Kidney capillary endothelial cell (primary cell): ENCODE data around the gene PPP1R3G.
"Not testable (repeated sequence)": the region's sequence is repeated elsewhere in the genome, so short reads cannot be mapped to it uniquely, and the experiment has no call there.

ENCODE experiments used
- DNase-seq: peaks from one replicate; pipeline ENCODE4 v3.0.0-alpha.2; 2018; ENCODE audit warnings: low spot score

Gene PPP1R3G

GRCh38 chr6:5084781-5085647, at the start of gene PPP1R3G:
PPP1R3G (plus strand) TSS chr6:5085341; CDS start chr6:5085486, 145 bp downstream.
- DNase-seq = peak; percentile 36

DNA sequence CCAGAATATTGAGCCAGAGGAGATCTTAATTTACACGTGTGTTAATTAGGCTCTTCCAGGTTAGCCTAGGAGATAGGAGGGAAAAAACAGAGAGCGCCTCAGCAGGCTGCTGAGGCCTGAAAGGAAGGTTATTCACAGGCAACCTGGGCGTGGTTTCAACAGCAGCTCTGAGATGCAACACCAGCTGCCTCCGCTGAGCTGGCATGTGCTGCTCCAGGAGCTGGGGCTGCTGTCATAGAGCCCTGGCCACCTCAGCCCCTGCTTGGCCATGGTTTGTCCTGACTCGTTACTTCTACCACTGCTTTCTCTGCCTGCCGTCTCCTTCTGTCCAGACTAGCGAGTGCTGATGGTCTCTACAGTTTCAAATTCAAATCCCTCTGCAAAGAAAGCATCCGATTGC, 48.9 kb upstream of the PPP1R3G start:
- DNase-seq = no peak

DNA sequence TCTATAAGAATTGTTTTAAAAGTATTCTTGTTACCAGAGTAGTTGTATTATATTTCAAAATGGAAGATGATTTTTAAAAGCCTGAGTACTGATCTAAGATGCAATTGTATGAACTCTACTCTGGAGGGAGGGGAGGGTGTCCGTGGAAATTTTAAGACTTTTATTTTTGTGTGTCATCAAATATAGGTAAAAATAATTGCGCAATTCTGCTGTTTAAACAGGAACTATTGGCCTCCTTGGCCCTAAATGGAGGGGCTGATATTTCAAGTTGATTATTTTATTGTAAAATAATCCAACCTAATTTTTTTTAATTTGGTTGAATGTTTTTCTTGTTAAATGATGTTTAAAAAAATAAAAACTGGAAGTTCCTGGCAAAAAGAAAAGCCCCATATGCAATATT, 43.2 kb upstream of the PPP1R3G start:
- DNase-seq = no peak

DNA sequence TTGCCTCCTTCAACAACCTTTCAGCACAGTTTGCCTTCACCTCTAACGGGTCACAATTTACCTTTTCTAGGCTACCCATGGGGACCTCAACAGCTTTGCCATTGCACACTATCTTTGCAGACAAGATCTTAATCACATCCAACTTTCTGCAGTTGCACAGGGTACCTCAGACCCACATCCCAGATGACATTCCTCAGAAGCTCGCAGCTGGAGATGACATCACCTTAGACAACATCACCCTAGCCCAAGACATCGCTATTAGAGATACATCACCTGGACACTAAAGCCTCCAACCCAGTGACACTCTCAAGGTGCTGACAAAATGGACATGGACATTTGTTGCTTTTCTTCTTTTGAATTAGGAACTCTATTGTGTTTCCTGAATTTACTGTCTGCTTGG, 42.7 kb upstream of the PPP1R3G start:
- DNase-seq = no peak

DNA sequence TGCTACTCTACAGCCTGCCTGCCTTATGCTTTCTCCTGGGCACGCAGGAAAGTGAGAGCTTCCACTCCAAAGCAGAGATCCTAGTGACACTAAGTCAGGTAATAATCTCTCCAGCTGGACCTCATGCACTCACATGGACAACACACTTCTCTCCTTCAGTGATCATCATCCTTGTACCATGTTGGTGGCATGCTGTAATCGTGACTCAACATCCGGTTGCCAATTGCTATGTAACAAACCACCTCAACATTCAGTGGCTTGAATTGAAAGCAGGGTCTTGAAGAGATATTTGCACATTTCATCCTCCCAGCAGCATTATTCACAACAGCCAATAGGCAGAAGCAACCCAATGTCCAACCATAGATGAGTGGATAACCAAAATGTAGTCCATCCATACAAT, 40.3 kb upstream of the PPP1R3G start:
- DNase-seq = no peak

DNA sequence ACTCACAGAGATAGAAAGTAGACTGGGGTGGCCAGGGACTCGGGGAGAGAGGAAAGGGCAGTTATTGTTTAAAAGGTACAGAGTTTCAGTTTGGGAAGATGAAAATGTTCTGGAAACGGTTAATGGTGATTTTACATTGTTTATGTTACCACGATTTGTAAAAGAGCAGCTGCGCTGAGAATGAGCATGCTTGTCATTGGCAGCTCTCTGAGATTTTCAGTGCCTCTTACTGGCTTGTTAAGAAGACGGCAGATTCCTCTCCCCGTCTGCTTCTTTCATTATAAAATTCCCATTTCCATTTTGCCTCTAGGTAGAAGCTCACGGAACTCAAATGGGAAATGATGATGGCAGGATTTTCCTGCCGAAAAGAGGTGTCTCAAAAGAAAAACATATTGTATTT, 39.7 kb upstream of the PPP1R3G start:
- DNase-seq = no peak

- DNase-seq = no peak
Observed at GRCh38 chr6:5046430-5046829, 38.7 kb upstream of the PPP1R3G start.

DNA sequence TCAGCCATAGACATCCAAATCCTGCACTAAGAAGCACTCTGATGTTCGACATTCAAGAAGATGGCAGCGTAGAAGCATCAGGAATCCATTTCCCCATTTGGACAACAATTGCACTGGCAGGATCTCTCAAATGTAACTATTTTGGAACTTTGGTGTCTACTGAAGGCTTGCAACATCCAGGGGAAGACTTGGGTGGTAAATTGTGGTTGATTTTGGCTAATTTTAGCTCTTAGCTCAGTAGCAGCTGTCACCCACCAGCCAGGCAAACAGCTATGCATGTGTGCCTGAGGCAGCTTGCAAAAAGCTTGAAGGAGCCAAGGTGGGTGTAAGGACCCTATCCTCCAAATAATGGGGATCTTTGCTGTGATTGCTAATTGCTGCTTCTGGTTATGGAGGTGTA, 35.1 kb upstream of the PPP1R3G start:
- no peak for DNase-seq

- no peak for DNase-seq
Observed at GRCh38 chr6:5051394-5051793, 33.7 kb upstream of the PPP1R3G start.

DNA sequence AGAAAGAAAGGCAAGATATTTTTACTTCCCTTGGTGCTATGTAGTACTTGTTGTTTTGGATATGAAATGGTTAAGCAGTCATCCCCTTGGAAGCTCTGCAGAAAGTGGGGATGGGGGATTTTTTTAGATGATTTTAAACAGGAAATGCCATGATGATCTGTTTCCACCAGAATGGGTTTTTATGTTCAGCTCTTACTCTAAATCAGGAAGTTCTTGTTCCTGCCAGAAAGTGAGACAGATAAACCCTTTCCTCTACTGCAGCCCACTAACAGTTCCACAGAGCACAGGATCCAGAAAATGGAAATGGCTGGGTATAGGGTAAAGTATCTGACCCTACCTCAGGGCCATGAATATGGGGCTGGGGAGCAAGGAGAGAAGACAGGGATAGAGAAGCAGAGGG, 32.1 kb upstream of the PPP1R3G start:
- DNase-seq = peak; percentile 59

DNA sequence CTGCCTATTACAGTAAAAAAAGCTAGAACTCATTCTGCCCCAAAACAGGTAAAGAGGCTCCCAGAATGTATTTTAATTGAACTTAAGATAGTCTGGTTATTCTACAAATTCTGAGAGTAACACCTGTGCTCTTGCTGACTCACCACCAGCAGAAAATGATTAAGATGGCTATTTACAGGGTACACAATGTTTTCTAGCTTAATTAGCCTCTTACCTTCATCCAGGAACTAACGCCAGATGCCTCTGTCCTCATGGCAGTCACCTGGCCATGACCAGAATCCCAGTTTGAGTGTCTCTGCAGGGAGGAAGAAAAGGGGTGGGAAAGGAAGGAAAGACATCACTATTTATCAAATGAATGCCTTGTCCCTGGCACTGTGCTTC, 31.3 kb upstream of the PPP1R3G start:
- no peak for DNase-seq

- DNase-seq = no peak
Observed at GRCh38 chr6:5054245-5054873, 30.8 kb upstream of the PPP1R3G start.

GRCh38 chr6:5055118-5055517, 30.0 kb upstream of the PPP1R3G start:
- no peak for DNase-seq

- DNase-seq = no peak
Observed at GRCh38 chr6:5058254-5058653, 26.9 kb upstream of the PPP1R3G start.

DNA sequence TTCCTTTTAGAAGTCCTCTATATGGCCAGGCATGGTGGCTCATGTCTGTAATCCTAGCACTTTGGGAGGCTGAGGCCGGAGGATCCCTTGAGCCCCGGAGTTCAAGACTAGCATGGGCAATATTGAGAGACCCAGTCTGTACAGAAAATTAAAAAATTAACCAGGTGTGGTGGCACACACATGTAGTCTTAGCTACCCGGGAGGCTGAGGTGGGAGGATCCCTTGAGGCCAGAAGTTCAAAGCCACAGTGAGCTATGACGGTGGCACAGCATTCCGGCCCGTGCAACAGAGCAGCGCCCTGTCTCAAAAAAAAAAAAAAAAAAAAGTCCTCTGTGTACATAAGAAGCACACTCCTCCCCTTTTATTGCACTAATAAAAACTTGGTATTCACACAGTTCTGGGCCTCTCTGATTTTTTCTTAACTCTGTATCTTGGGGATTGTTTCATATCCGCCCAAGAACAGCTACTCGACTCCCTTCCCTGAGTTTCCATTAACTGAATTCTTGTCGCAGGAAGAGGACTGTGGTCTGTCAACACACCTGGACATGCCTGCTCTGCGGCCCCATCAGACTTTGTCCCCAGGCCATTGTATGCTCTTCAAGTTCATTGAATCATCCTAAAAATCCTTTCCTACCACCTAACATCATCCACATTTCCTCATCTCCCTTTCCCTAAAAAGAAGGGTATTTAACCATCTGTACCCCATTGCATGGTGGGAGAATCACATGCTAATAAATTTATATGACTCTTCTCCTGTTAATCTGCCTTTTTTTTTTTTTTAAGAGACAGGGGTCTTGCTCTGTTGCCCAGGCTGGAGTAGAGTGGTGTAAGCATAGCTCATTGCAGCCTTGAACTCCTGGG, 25.9 kb upstream of the PPP1R3G start:
- DNase-seq = no peak

DNA sequence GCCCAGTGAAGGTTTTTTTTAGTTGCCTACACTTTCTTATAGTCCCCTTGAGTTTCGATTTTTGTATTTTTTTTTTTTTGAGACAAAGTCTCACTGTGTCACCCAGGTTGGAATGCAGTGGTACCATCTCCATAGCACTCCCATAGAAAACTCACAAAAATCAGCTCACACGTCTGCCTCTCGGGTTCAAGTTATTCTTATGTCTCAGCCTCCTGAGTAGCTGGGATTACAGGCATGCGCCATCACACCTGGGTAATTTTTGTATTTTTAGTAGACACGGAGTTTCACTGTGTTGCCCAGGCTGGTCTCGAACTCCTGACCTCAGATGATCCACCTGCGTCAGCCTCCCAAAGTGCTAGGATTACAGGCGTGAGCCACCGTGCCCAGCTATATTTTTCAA, 24.7 kb upstream of the PPP1R3G start:
- not testable (repeated sequence) for DNase-seq

GRCh38 chr6:5061152-5061551, 24.0 kb upstream of the PPP1R3G start:
- DNase-seq = no peak

DNA sequence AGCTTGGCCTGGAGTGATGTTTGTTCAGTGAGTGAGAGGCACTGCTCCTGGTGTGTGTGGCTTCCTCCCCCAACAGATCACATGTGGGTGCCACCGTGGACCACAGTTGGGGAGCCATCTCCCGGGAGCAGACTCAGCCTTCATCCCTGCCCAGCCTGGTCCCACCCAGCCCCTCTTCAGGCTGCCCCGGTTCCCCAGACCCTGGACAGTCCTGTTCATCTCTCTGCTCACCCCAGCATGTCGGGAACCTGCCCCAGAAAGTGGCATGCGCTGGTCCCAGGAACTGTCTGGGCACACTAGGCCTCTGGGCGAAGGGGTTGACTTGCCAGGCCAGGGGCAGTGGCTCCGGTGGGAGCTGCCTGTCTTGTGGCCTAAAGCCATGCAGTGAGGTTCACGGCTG, 21.5 kb upstream of the PPP1R3G start:
- no peak for DNase-seq

GRCh38 chr6:5066456-5067093, 18.6 kb upstream of the PPP1R3G start:
- no peak for DNase-seq

DNA sequence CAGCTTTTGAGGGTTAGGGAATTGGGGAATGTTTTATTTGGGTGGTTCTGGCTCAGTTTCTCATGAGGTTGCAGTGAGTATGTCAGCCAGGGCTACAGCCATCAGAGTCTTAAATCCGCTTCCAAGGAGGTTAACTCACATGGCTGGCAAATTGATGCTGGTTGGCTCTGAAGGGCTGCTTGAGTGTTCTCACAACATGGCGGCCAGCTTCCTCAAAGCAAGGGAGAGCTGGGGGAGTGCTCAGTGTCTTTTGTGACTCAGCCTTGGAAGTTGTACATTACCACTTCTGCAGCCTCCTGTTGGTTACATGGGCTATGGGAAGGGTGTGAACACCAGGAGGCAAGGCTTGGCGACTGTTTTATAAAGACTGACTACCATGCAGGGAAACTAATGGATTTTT, 17.8 kb upstream of the PPP1R3G start:
- DNase-seq = no peak

DNA sequence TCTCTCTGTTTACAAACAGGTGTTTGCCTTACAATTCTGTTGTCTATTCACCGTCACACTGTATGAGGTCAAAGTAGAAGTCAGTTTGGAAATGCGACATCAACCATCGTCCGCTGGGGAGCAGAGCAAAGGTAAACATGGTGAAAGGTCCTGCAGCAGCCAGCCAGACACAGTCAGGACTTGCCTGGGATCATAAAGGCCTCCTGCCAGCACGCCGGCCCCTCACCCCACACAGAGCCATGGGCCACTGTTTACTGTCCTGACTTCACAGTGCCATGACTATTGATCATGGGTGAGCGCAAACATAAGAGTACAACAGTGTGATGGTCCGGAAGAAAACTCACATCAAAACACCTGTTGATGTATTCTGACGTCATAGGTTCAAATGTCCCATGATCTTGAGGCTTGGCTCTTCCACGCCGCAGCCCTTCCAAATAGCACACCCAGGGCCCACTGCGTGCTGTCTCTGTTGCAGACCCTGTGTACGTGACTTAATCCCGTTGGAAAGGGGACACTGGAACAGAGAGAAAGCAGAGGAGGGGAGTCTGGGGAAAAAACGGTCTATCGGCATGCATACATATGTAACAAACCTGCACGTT, 16.9 kb upstream of the PPP1R3G start:
- no peak for DNase-seq

GRCh38 chr6:5071216-5071615, 13.9 kb upstream of the PPP1R3G start:
- no peak for DNase-seq
